GM19193 (cell line): Measurements from ENCODE around the gene PPP2R5D.

Experiments
- POLR2A ChIP-seq: IDR thresholded peaks from 4 replicates; pipeline ENCODE4 v1.6.1; 2011; ENCODE audit not compliant: insufficient read depth, insufficient read length; ENCODE audit errors: extremely low read depth

Gene PPP2R5D

GRCh38 chr6:42974919-42975505 is 9.4 kb upstream of the PPP2R5D start:
- no peak for TF ChIP-seq POLR2A

- no peak for TF ChIP-seq POLR2A
Observed at GRCh38 chr6:42978487-42978838, 5.9 kb upstream of the PPP2R5D start.

GRCh38 chr6:42978839-42979522 is 5.4 kb upstream of the PPP2R5D start, which contains the start of gene PEX6:
PEX6 (minus strand) TSS chr6:42979181; CDS start chr6:42979150, 31 bp downstream.
- peak; percentile 91 for TF ChIP-seq POLR2A

- no peak for TF ChIP-seq POLR2A
Observed at GRCh38 chr6:42979523-42980177, 4.7 kb upstream of the PPP2R5D start.

- TF ChIP-seq POLR2A = no peak
Observed at GRCh38 chr6:42981836-42982235, 2.5 kb upstream of the PPP2R5D start.

- TF ChIP-seq POLR2A = no peak
Observed at GRCh38 chr6:42984924-42985475, 630 bp downstream of the PPP2R5D start.

GRCh38 chr6:42987533-42988451 is 3.4 kb downstream of the PPP2R5D start:
- no peak for TF ChIP-seq POLR2A

GRCh38 chr6:42988486-42989020 is 4.2 kb downstream of the PPP2R5D start:
- TF ChIP-seq POLR2A = no peak

- no peak for TF ChIP-seq POLR2A
Observed at GRCh38 chr6:42989923-42990322, 5.6 kb downstream of the PPP2R5D start.

- no peak for TF ChIP-seq POLR2A
Observed at GRCh38 chr6:42993445-42993844, 9.1 kb downstream of the PPP2R5D start.

GRCh38 chr6:42996513-42996912 is 12.1 kb downstream of the PPP2R5D start:
- no peak for TF ChIP-seq POLR2A

GRCh38 chr6:43001843-43002242 is 17.5 kb downstream of the PPP2R5D start:
- no peak for TF ChIP-seq POLR2A

GRCh38 chr6:43005844-43006243 is 21.5 kb downstream of the PPP2R5D start:
- no peak for TF ChIP-seq POLR2A

GRCh38 chr6:43006251-43006650 is 21.9 kb downstream of the PPP2R5D start:
- TF ChIP-seq POLR2A = no peak
